K562 (cell line): ENCODE measurements around the gene FBP2. TPM values are rescaled to one million over a fixed set of nuclear protein-coding genes. Genes with fewer than 3 reads are reported as not detected.

Experiments
- ATAC-seq: fragments of 200-7000 bp; cut with Tn5 transposase; 3 replicates; pipeline ENCODE4 v1.9.1; 2020; ENCODE audit warnings: moderate library complexity
- BruUV-seq: library from RNA; stranded (reverse); fragments of 400-500 nt; replicated peaks from 2 replicates; lab custom pipeline; 2021; lab: Mats Ljungman, UMichigan
- CTCF ChIA-PET: fragments of 300-600 bp; formaldehyde crosslinking; extraction: SDS; loops from one replicate; lab custom pipeline; 2021; ENCODE audit warnings: low intra/inter-chr PET ratio; lab: Yijun Ruan, JAX
- POLR2A ChIA-PET: fragments of 300-600, 350-650 bp; sonication (Branson Sonifier 250); formaldehyde crosslinking; extraction: SDS; loops from one replicate; lab custom pipeline; 2021; ENCODE audit warnings: antibody characterized with exemption, inconsistent platforms; lab: Yijun Ruan, JAX
- DNase-seq, 4 experiments: peaks; one replicate each; pipeline versions ENCODE4 v3.0.0 to v3.0.0-alpha.2; 2011 to 2018; ENCODE audit warnings: low spot score in 3 of 4, mixed read lengths in 3 of 4; ENCODE audit errors: extremely low read depth in 1 of 4
- FAIRE-seq: peaks from 2 replicates; lab custom pipeline; 2011; peaks lifted over from hg19 to GRCh38; lab: Jason Lieb, UNC
- H2AFZ ChIP-seq: 2 replicates; pipeline ENCODE4 v1.6.0; 2011; ENCODE audit warnings: low read depth, low read length, control low read depth, inconsistent platforms
- H3K27ac ChIP-seq: fragments of 200-600 bp; 3 replicates; pipeline ENCODE4 v1.8.0; 2011; ENCODE audit warnings: low read depth, mild to moderate bottlenecking, control low read depth, inconsistent platforms, low read length, moderate library complexity, mixed read lengths; ENCODE audit errors: extremely low read depth
- H3K27me3 ChIP-seq, 2 experiments: fragments of 300-600 bp in 1 of 2; 2 replicates in 1 of 2; 3 replicates in 1 of 2; pipeline versions ENCODE4 v1.6.0 to v1.8.0; 2011; ENCODE audit warnings: inconsistent platforms in 2 of 2, low read length in 2 of 2, mild to moderate bottlenecking in 1 of 2, mixed read lengths in 1 of 2, moderate library complexity in 1 of 2; ENCODE audit not compliant: control insufficient read depth in 2 of 2, insufficient read depth in 2 of 2
- H3K36me3 ChIP-seq: fragments of 300-600 bp; 3 replicates; pipeline ENCODE4 v1.8.0; 2011; ENCODE audit warnings: mild to moderate bottlenecking, low read length, inconsistent platforms; ENCODE audit not compliant: control insufficient read depth, insufficient read depth
- H3K4me1 ChIP-seq, 2 experiments: fragments of 200-600 bp in 1 of 2; replicated peaks in 1 of 2; 2 replicates in 1 of 2; 3 replicates in 1 of 2; pipeline versions ENCODE4 v1.5.1 to v1.8.0; 2011; ENCODE audit warnings: inconsistent platforms in 2 of 2, low read length in 2 of 2, mild to moderate bottlenecking in 1 of 2, mixed read lengths in 1 of 2, moderate library complexity in 1 of 2; ENCODE audit not compliant: control insufficient read depth in 2 of 2, insufficient read depth in 2 of 2
- H3K4me2 ChIP-seq: 2 replicates; pipeline ENCODE4 v1.6.1; 2011; ENCODE audit warnings: low read length, control low read depth, inconsistent platforms, mixed read lengths; ENCODE audit not compliant: insufficient read depth
- H3K4me3 ChIP-seq: fragments of 200-600 bp; sonication (generic), shearing (Covaris generic); 2 replicates; pipeline ENCODE4 v1.5.1; 2016; ENCODE audit warnings: control low read depth, inconsistent platforms
- H3K79me2 ChIP-seq: fragments of 200-600 bp; 3 replicates; pipeline ENCODE4 v1.8.0; 2011; ENCODE audit warnings: low read length, inconsistent platforms; ENCODE audit not compliant: control insufficient read depth, insufficient read depth
- H3K9ac ChIP-seq, 2 experiments: 2 replicates each; pipeline versions ENCODE4 v1.6.0 to v1.6.1; 2011; ENCODE audit warnings: low read depth in 2 of 2, low read length in 2 of 2, control low read depth in 1 of 2, inconsistent platforms in 1 of 2, mild to moderate bottlenecking in 1 of 2, mixed read lengths in 1 of 2; ENCODE audit not compliant: insufficient read depth in 1 of 2
- H3K9me1 ChIP-seq: one replicate; pipeline ENCODE4 v1.6.0; 2011; ENCODE audit warnings: inconsistent platforms, mild to moderate bottlenecking, low read length, moderate library complexity; ENCODE audit not compliant: control insufficient read depth, insufficient read depth
- H3K9me3 ChIP-seq: replicated peaks from 2 replicates; pipeline ENCODE4 v1.5.1; 2011; ENCODE audit warnings: low read depth, low read length, inconsistent platforms; ENCODE audit not compliant: control insufficient read depth, insufficient read depth
- H4K20me1 ChIP-seq: replicated peaks from 2 replicates; pipeline ENCODE4 v1.6.1; 2011; ENCODE audit warnings: low read length, inconsistent platforms, mixed read lengths; ENCODE audit not compliant: control insufficient read depth, insufficient read depth
- ARID1B ChIP-seq: fragments of 450-650 bp; IDR thresholded peaks from 2 replicates; pipeline ENCODE4 v1.6.1; 2016; ENCODE audit warnings: antibody characterized with exemption, mild to moderate bottlenecking, inconsistent platforms
- KHSRP ChIP-seq: fragments of 450-650 bp; IDR thresholded peaks from 2 replicates; pipeline ENCODE4 v1.6.1; 2017
- RBM25 ChIP-seq: fragments of 200-400 bp; formaldehyde crosslinking; IDR thresholded peaks from 2 replicates; pipeline ENCODE4 v1.6.1; 2018; ENCODE audit warnings: low read length, low read depth, moderate library complexity; ENCODE audit not compliant: severe bottlenecking
- VEZF1 ChIP-seq: fragments of 200-800 bp; sonication (Bioruptor generic); IDR thresholded peaks from 2 replicates; pipeline ENCODE4 v1.6.1; 2017; ENCODE audit warnings: missing genetic modification characterization, missing compliant biosample characterization
- ZFPM2 ChIP-seq: fragments of 250-450 bp; sonication (Bioruptor Pico); IDR thresholded peaks from 2 replicates; pipeline ENCODE4 v1.5.1; 2022; ENCODE audit warnings: mild to moderate bottlenecking
- ZNF184 ChIP-seq: sonication (generic); formaldehyde crosslinking; IDR thresholded peaks from 2 replicates; pipeline ENCODE4 v1.5.0; 2020; ENCODE audit warnings: missing genetic modification reagents
- ZNF79 ChIP-seq: fragments of 250-450 bp; sonication (Bioruptor Pico); IDR thresholded peaks from 2 replicates; pipeline ENCODE4 v1.4.0; 2020; ENCODE audit warnings: low read depth, mild to moderate bottlenecking, moderate library complexity
- WGBS: fragments of 100-300 bp; shearing (Covaris generic); methylation state at CpG from one replicate; pipeline ENCODE4 v1.1.6; 2016; ENCODE audit warnings: low coverage, mixed read lengths; ENCODE audit not compliant: insufficient coverage; ENCODE audit errors: missing lambda C conversion rate; 5-methylcytosine and 5-hydroxymethylcytosine counted together
- in situ Hi-C: fragments of 300-500 bp; cut with MboI; formaldehyde crosslinking; loops from 4 replicates; pipeline ENCODE4 v1.15.0; 2018; ENCODE audit warnings: inconsistent platforms, mixed read lengths
- intact Hi-C: fragments of 100-400 bp; cut with micrococcal nuclease; formaldehyde crosslinking; loops from 2 replicates; pipeline ENCODE4 v1.14.2; 2022
- polyA plus RNA-seq, 8 experiments: library from polyadenylated mRNA; depleted of rRNA in 4 of 8; stranded (reverse) in 5 of 8; unstranded in 3 of 8; fragments of >200 nt; fragmentation: Nextera tagmentation in 2 of 8; fragmentation: Illumina TruSeq in 1 of 8; extraction: Ambion mirVana in 2 of 8; extraction: Trizol in 1 of 8; gene quantifications; 2 replicates each; pipeline versions ENCODE4 v1.2.1 to v1.2.3, GENCODE V29; 2011 to 2014; ENCODE audit warnings: inconsistent platforms in 1 of 8, missing spikeins in 1 of 8
- total RNA-seq, 7 experiments: library from RNA; depleted of rRNA in 6 of 7; stranded (reverse); fragments of >200 nt in 6 of 7; fragmentation: Illumina TruSeq in 2 of 7; extraction: Trizol in 2 of 7; gene quantifications; 2 replicates each; pipeline versions ENCODE4 v1.2.1 to v1.2.3, GENCODE V29; 2011 to 2021; ENCODE audit warnings: low replicate concordance in 1 of 7

The FBP2 gene
- total and polyA plus RNA-seq, 9 of the 15 experiments (the other 6 are each of a cell fraction or from before 2014, with no cell fraction given): 0.06 TPM; not detected in 7

- H3K27me3 ChIP-seq: peaks cover 0 to 5% of the 10 kb centered on the region in 2 experiments; a peak in 1 of 5 replicates
- intact Hi-C loops: no loop called here
- H3K79me2 ChIP-seq: no peaks in the 10 kb centered on the region
- no peak overlapping the region for H3K27ac ChIP-seq
- no peaks in the 10 kb centered on the region for H3K9me3 ChIP-seq
- DNase-seq: no peak
- 0% methylated on average over 1 of the region's 1 CpG for WGBS
- H3K9me1 ChIP-seq: no peaks in the 10 kb centered on the region
- no peaks in the 10 kb centered on the region for H3K4me1 ChIP-seq
- no peak for TF ChIP-seq ZFPM2 (CRISPR knock-in tag)
- TF ChIP-seq KHSRP: no peak
- no peak for TF ChIP-seq RBM25
- no peak for TF ChIP-seq ZNF184 (CRISPR knock-in tag)
- TF ChIP-seq ARID1B: no peak
- TF ChIP-seq VEZF1 (CRISPR knock-in tag): no peak
- TF ChIP-seq ZNF79 (CRISPR knock-in tag): no peak
- TF ChIP-seq, all 486 proteins: peak for 0
- no peak overlapping the region for H3K4me3 ChIP-seq
- H3K9ac ChIP-seq: no peak overlapping the region
- ChIA-PET CTCF (no interaction called here), POLR2A (no interaction called here)
- no TSS peak for BruUV-seq
- in situ Hi-C loops: no loop called here
- no peak for FAIRE-seq
- H4K20me1 ChIP-seq: no peaks in the 10 kb centered on the region
- H3K4me2 ChIP-seq: no peak overlapping the region
- ATAC-seq: no peak
- H2AFZ ChIP-seq: no peak overlapping the region
- no peaks in the 10 kb centered on the region for H3K36me3 ChIP-seq
These were observed 67.4 kb downstream of the FBP2 start for GRCh38 chr9:94526271-94526670.
